DOHH2 (cell line): ENCODE data around the gene SLC5A10.

Experiments used
- CTCF ChIP-seq: fragments of 200-600 bp; sonication (generic); IDR thresholded peaks from one replicate; pipeline ENCODE4 v1.5.1; 2014; ENCODE audit warnings: antibody characterized with exemption, mild to moderate bottlenecking, low read depth, low read length; ENCODE audit not compliant: poor library complexity, severe bottlenecking
- EZH2phosphoT487 ChIP-seq: fragments of 200-600 bp; sonication (generic); IDR thresholded peaks from 2 replicates; pipeline ENCODE4 v1.6.1; 2017; ENCODE audit warnings: borderline replicate concordance, mild to moderate bottlenecking, antibody characterized with exemption, low read length, moderate library complexity, mixed read lengths

GRCh38 chr17:18992454-18993130 lies 40.6 kb downstream of the SLC5A10 start:
- no peak for TF ChIP-seq CTCF
- no peak for TF ChIP-seq EZH2phosphoT487
